Endothelial cell of hepatic sinusoid (primary cell): Measurements from ENCODE around the gene TRPM3.

Experiments used
- in situ Hi-C: cut with HindIII; loops from 2 replicates; pipeline ENCODE4 v1.10.0; 2017; ENCODE audit warnings: low sequenced_read_pairs

TRPM3 gene

GRCh38 chr9:71121275-71122021 lies at the start of gene TRPM3:
TSS of gene TRPM3 (minus strand) at chr9:71121621. CDS start at chr9:71121354, 267 bp downstream.
- in situ Hi-C loops, result loop anchor here (5.0 kb wide), 2 partner anchors 41 to 44 kb away; no protein-coding TSS in a partner anchor

GRCh38 chr9:71168418-71168817 lies 47.0 kb upstream of the TRPM3 start:
- in situ Hi-C loops, result no loop called here

- in situ Hi-C loops, result loop anchor here (5.0 kb wide), 1 partner anchor 40 kb away; the partner anchor contains the start of gene TRPM3
Observed at GRCh38 chr9:71162126-71162525, 40.7 kb upstream of the TRPM3 start.

- in situ Hi-C loops, result loop anchor here (5.0 kb wide), 1 partner anchor 50 kb away; no protein-coding TSS in a partner anchor
Observed at GRCh38 chr9:71157731-71158130, 36.3 kb upstream of the TRPM3 start.

- in situ Hi-C loops, result no loop called here
Observed at GRCh38 chr9:71147368-71147767, 25.9 kb upstream of the TRPM3 start.

- in situ Hi-C loops, result no loop called here
Observed at GRCh38 chr9:71146511-71146910, 25.1 kb upstream of the TRPM3 start.

- in situ Hi-C loops, result no loop called here
Observed at GRCh38 chr9:71145179-71145578, 23.8 kb upstream of the TRPM3 start.

- in situ Hi-C loops, result no loop called here
Observed at GRCh38 chr9:71144495-71144894, 23.1 kb upstream of the TRPM3 start.

GRCh38 chr9:71136696-71137095 lies 15.3 kb upstream of the TRPM3 start:
- in situ Hi-C loops, result no loop called here

GRCh38 chr9:71131145-71131544 lies 9.7 kb upstream of the TRPM3 start:
- in situ Hi-C loops, result no loop called here

GRCh38 chr9:71130521-71130920 lies 9.1 kb upstream of the TRPM3 start:
- in situ Hi-C loops, result no loop called here

GRCh38 chr9:71128796-71129195 lies 7.4 kb upstream of the TRPM3 start:
- in situ Hi-C loops, result no loop called here

GRCh38 chr9:71127301-71127700 lies 5.9 kb upstream of the TRPM3 start:
- in situ Hi-C loops, result no loop called here

- in situ Hi-C loops, result loop anchor here (5.0 kb wide), 2 partner anchors 40 to 45 kb away; no protein-coding TSS in a partner anchor
Observed at GRCh38 chr9:71122421-71122820, 1.0 kb upstream of the TRPM3 start.

GRCh38 chr9:71122022-71122275 lies 528 bp upstream of the TRPM3 start:
- in situ Hi-C loops, result loop anchor here (5.0 kb wide), 2 partner anchors 40 to 45 kb away; no protein-coding TSS in a partner anchor

- in situ Hi-C loops, result loop anchor here (5.0 kb wide), 2 partner anchors 42 to 43 kb away; no protein-coding TSS in a partner anchor
Observed at GRCh38 chr9:71120501-71121247, 747 bp downstream of the TRPM3 start.

- in situ Hi-C loops, result loop anchor here (5.0 kb wide), 2 partner anchors 42 to 43 kb away; no protein-coding TSS in a partner anchor
Observed at GRCh38 chr9:71119746-71120145, 1.7 kb downstream of the TRPM3 start.

GRCh38 chr9:71118324-71118723 lies 3.1 kb downstream of the TRPM3 start:
- in situ Hi-C loops, result no loop called here

GRCh38 chr9:71115448-71115975 lies 5.9 kb downstream of the TRPM3 start:
- in situ Hi-C loops, result no loop called here

- in situ Hi-C loops, result no loop called here
Observed at GRCh38 chr9:71112866-71113265, 8.6 kb downstream of the TRPM3 start.

- in situ Hi-C loops, result no loop called here
Observed at GRCh38 chr9:71108937-71109336, 12.5 kb downstream of the TRPM3 start.

- in situ Hi-C loops, result no loop called here
Observed at GRCh38 chr9:71106992-71107391, 14.4 kb downstream of the TRPM3 start.
